Stimulated activated naive B cell treated with anti-CD40 and anti-IgM and Interleukin-4, amounts not matched to agents 10 μg/mL and 1 μg/mL and 100 μg/mL, for 72 hours (primary cell): ENCODE measurements around the gene PHKG1.
"Not testable (repeated sequence)": the region's sequence is repeated elsewhere in the genome, so short reads cannot be mapped to it uniquely, and the experiment has no call there.

Experiments
- ATAC-seq, 2 donors: fragments of 150-1000 bp; cut with Tn5 transposase; replicated peaks; 2 replicates each; pipeline ENCODE4 v1.10.0; 2021; ENCODE audit warnings: moderate library complexity in 1 of 2
- DNase-seq: peaks from one replicate; pipeline ENCODE4 v3.0.0; 2021
- H3K27ac Mint-ChIP-seq: one replicate; pipeline ENCODE4 v1.8.0; 2022; ENCODE audit warnings: mild to moderate bottlenecking, mixed read lengths
- H3K27me3 Mint-ChIP-seq, 2 donors: one replicate each; pipeline ENCODE4 v1.8.0; 2022; ENCODE audit warnings: mixed read lengths in 2 of 2
- H3K36me3 Mint-ChIP-seq, 2 donors: one replicate each; pipeline ENCODE4 v1.8.0; 2022; ENCODE audit warnings: mixed read lengths in 2 of 2, mild to moderate bottlenecking in 1 of 2
- H3K4me1 Mint-ChIP-seq, 2 donors: one replicate each; pipeline ENCODE4 v1.8.0; 2022; ENCODE audit warnings: mixed read lengths in 2 of 2, mild to moderate bottlenecking in 1 of 2
- H3K4me3 Mint-ChIP-seq, 2 donors: one replicate each; pipeline ENCODE4 v1.8.0; 2022; ENCODE audit warnings: mild to moderate bottlenecking in 2 of 2, mixed read lengths in 2 of 2, moderate library complexity in 1 of 2
- H3K9me3 Mint-ChIP-seq, 2 donors: one replicate each; pipeline ENCODE4 v1.8.0; 2022; ENCODE audit warnings: mixed read lengths in 2 of 2, mild to moderate bottlenecking in 1 of 2

PHKG1 gene

DNA sequence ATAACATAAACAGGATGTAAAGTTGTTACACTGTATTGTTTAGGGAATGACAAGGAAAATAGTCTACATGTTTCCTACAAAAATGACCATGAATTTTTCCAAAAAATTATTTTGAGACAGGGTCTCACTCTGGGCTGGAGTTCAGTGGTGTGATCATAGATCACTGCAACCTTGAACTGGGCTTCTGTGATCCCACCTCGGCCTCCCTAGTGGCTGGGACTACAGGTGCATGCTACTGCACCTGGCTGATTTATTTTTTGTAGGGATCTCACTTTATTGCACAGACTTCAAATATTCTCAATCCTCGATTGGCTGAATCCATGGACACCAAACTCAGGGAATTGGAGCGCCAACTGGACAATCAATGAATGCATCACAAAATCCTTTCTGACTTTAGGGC is 6.9 kb upstream of the PHKG1 start:
- DNase-seq (no peak), ATAC-seq (no peak)
- Mint-ChIP-seq H3K36me3 (peaks cover 17 to 35% of the 10 kb centered on the region in 2 donors), H3K27me3 (no peaks in the 10 kb centered on the region), H3K4me1 (peaks cover 6 to 8% of the 10 kb centered on the region in 2 donors), H3K4me3 (no peak overlapping the region), H3K9me3 (no peaks in the 10 kb centered on the region), H3K27ac (no peak overlapping the region)

DNA sequence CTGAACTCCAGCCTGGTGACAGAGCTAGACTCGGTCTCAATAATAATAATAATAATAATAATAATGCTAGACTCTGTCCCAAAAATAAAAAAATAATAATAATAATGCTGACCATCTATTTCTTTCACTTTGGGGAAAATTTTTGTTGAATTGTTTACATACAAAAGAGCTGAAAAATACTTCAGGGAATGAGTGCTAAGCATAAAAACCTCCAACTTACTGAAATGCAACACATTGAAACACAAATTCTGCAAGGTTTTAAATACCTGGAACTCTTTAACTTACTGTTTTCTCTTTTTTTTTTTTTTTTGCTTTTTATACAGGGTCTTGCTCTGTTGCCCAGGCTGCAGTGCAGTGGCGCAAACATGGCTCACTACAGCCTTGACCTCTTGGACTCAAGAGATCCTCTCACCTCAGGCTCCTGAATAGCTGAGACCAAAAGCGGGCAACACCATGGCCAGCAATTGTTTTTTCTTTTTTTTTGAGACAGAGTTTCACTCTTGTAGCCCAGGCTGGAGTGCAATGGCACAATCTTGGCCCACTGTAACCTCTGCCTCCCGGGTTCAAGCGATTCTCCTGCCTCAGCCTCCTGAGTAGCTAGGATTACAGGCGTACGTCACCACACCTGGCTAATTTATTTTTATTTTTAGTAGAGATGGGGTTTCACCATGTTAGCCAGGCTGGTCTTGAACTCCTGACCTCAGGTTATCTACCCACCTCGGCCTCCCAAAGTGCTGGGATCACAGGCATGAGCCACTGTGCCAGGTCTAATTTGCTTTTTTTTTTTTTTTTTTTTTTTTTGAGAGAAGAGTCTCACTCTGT is 5.6 kb upstream of the PHKG1 start:
- not testable (repeated sequence) for H3K27me3 Mint-ChIP-seq, H3K27ac Mint-ChIP-seq, H3K4me1 Mint-ChIP-seq, ATAC-seq, H3K4me3 Mint-ChIP-seq, DNase-seq, H3K9me3 Mint-ChIP-seq
- H3K36me3 Mint-ChIP-seq = peaks cover 15 to 32% of the 10 kb centered on the region in 2 donors

DNA sequence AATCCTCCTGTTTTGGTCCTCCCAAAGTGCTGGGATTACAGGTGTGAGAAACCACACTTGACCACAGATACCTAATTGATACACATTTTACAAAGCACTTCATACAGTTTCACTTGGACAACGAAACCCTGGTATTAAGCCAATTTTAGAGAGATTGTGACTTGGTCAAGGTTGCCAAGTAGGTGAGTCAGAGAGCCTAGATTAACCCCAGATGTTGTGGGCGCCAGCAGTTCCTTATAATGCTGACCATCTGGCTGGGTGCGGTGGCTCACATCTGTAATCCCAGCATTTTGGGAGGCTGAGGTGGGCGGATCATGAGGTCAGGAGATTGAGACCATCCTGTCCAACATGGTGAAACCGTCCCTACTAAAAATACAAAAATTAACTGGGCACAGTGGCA is 4.9 kb upstream of the PHKG1 start:
- ATAC-seq = no peak
- Mint-ChIP-seq H3K4me3 (no peak overlapping the region), H3K4me1 (peaks cover 4 to 8% of the 10 kb centered on the region in 2 donors), H3K27ac (no peak overlapping the region), H3K9me3 (no peaks in the 10 kb centered on the region), H3K36me3 (peaks cover 15 to 30% of the 10 kb centered on the region in 2 donors), H3K27me3 (no peaks in the 10 kb centered on the region)
- DNase-seq = no peak

DNA sequence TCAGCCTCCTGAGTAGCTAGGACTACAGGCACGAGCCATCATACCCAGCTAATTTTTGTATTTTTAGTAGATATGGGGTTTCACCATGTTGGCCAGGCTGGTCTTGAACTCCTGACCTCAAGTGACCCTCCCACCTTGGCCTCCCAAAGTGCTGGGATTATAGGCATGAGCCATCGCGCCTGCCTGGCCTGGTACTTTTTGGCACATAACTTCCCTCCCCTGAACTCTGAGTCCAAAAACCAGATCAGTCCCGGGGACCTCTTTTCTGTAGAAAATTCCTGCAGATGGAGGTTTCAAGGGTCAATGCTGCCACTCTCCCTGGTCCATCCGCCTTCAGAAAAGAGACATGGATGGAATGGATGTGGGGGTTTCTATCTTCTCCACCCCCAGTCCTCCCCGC is 364 bp downstream of the PHKG1 start:
- H3K27me3 Mint-ChIP-seq, H3K9me3 Mint-ChIP-seq, H3K27ac Mint-ChIP-seq, H3K4me3 Mint-ChIP-seq, H3K4me1 Mint-ChIP-seq, ATAC-seq, DNase-seq: not testable (repeated sequence)
- peaks cover 14 to 29% of the 10 kb centered on the region in 2 donors for H3K36me3 Mint-ChIP-seq

DNA sequence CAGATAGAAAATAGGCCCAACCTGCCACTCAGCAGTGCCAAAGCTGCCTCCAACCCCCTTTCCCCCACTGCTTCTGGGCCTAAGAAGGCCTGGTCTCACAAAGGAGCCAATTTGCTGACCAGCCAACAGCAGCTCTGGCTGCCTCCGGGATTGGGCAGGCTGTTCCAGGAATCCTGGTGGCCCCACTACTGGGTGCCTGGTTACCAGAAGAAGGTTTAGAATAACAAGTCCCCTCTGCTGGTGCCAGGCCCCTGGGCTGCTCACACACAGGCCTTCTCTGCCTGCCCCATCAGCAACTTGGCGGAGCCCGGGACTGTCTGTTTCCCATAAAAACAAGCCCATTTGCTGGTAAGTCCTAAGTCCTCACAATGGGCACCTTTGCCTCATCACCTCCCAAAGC is 1.2 kb downstream of the PHKG1 start:
- H3K36me3 Mint-ChIP-seq = peaks cover 14 to 29% of the 10 kb centered on the region in 2 donors
- no peak for ATAC-seq
- no peaks in the 10 kb centered on the region for H3K9me3 Mint-ChIP-seq
- peak overlapping the region; percentile 54 for H3K27ac Mint-ChIP-seq
- H3K4me3 Mint-ChIP-seq = no peak overlapping the region
- H3K4me1 Mint-ChIP-seq = peaks cover 0 to 5% of the 10 kb centered on the region in 2 donors
- H3K27me3 Mint-ChIP-seq = no peaks in the 10 kb centered on the region
- no peak for DNase-seq

DNA sequence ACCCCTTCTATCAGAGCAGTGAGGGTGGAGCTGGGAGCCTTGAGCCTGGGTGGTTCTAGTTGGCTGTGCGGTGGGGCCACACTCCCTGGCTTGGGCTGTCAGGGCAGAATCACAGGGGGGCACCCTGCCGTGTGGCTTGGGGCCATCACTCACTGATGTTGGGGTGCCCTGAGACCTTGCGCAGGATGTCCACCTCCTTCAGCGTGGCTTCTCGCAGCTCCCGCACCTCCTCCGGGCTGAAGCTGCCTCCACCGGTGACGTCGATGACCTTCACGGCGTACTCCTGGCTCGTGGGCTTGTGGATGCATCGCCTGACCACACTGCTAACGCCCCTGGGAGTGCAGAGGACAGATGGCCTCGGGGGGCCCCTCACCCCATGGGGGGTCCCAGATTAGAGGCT is 5.3 kb downstream of the PHKG1 start:
- Mint-ChIP-seq H3K27ac (no peak overlapping the region), H3K4me1 (peaks cover 0 to 3% of the 10 kb centered on the region in 2 donors), H3K36me3 (peaks cover 19 to 43% of the 10 kb centered on the region in 2 donors), H3K27me3 (no peaks in the 10 kb centered on the region), H3K9me3 (no peaks in the 10 kb centered on the region), H3K4me3 (no peak overlapping the region)
- ATAC-seq = no peak
- DNase-seq = no peak

DNA sequence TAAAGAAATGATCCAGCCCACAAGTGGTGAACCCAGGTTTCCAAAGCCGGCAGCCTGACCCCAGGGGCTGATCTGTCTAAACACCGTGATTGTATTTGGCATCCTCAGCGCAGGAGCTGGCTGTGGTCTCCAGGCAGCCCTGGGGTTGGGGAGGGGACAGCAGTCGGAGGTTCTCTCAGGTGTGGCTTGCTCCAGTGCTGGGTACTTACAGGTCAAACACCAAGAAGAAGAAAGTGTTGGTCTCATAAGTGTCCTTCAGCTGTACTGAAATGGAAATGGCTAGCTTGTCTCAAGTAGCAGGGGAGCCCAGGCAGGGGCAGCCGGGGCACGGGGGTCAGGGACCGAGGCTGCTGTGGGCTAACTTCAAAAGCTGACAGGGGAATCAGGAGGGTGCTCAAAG is 6.0 kb downstream of the PHKG1 start:
- H3K9me3 Mint-ChIP-seq = no peaks in the 10 kb centered on the region
- DNase-seq (no peak), ATAC-seq (no peak)
- peaks cover 0 to 3% of the 10 kb centered on the region in 2 donors for H3K4me1 Mint-ChIP-seq
- no peak overlapping the region for H3K4me3 Mint-ChIP-seq
- peaks cover 26 to 46% of the 10 kb centered on the region in 2 donors for H3K36me3 Mint-ChIP-seq
- no peak overlapping the region for H3K27ac Mint-ChIP-seq
- H3K27me3 Mint-ChIP-seq = no peaks in the 10 kb centered on the region

DNA sequence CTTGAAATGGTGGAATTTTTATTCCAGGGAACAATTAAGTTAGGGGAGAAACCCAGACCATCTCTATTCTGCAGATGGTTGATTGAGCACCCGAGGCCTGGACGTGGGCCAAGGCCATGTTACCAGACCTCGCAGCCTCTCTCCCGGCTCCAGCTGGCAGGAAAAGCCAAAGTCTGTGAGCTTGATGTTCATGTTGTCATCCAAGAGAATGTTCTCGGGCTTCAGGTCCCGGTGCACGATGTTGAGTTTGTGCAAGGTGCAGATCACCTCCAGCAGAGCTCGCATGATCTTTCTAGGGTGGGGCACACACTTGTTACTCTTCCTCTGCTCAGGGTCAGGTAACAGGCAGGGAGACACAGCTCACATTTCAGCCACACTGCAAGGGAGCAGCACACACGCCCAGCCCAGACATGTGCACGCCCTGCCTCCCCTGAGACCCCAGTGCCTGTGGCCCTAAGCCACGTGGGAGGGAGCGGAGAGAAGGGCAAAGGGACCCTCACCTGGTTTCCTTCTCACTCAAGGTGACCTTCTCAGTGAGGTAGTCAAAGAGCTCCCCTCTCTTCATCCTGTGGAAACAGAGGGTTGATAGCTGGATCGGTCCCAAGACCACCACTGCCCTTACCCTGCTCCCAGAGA is 9.5 kb downstream of the PHKG1 start:
- no peaks in the 10 kb centered on the region for H3K27me3 Mint-ChIP-seq
- H3K4me1 Mint-ChIP-seq = peaks cover 0 to 5% of the 10 kb centered on the region in 2 donors
- peak overlapping the region; percentile 33 for H3K27ac Mint-ChIP-seq
- ATAC-seq (peak; percentile 16 to 43), DNase-seq (no peak)
- no peak overlapping the region for H3K4me3 Mint-ChIP-seq
- peaks cover 43 to 54% of the 10 kb centered on the region in 2 donors for H3K36me3 Mint-ChIP-seq
- no peaks in the 10 kb centered on the region for H3K9me3 Mint-ChIP-seq

DNA sequence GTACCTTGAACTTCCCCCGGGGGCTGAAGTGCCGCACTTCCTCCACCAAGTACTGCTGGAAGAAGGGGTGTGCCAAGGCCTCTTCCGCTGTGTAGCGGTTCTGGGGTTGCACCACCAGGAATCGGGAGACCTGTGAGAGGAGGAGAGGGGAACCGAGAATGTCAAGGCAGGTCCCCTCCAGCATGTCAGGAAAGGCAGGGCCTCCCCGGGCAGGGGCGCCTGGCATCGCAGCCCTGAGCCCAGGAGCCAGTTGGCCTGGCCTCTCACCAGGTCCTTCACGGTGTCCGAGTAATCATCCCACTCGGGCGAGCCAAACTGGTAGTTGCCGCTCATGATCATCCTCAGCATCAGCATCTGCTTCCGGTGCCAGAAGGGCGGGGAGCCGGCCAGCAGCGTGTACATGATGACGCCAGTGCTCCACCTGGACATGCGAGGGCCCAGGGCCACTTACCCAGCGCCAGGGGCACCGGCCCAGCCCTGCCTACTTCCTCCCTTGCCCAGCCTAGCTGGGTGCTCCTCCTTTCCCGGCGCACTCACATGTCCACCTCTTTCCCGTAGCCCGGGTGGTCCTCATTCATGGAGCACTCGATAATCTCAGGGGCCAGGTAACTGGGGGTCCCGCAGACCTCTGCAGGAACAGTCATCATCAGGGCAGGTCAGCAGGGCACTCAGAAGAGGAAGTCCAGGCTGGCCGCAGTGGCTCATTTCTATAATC is 11.0 kb downstream of the PHKG1 start:
- DNase-seq (no peak), ATAC-seq (no peak)
- no peaks in the 10 kb centered on the region for H3K27me3 Mint-ChIP-seq
- H3K4me3 Mint-ChIP-seq = no peak overlapping the region
- H3K4me1 Mint-ChIP-seq = peaks cover 0 to 5% of the 10 kb centered on the region in 2 donors
- H3K36me3 Mint-ChIP-seq = peaks cover 43 to 52% of the 10 kb centered on the region in 2 donors
- H3K27ac Mint-ChIP-seq = peak overlapping the region; percentile 59
- no peaks in the 10 kb centered on the region for H3K9me3 Mint-ChIP-seq

DNA sequence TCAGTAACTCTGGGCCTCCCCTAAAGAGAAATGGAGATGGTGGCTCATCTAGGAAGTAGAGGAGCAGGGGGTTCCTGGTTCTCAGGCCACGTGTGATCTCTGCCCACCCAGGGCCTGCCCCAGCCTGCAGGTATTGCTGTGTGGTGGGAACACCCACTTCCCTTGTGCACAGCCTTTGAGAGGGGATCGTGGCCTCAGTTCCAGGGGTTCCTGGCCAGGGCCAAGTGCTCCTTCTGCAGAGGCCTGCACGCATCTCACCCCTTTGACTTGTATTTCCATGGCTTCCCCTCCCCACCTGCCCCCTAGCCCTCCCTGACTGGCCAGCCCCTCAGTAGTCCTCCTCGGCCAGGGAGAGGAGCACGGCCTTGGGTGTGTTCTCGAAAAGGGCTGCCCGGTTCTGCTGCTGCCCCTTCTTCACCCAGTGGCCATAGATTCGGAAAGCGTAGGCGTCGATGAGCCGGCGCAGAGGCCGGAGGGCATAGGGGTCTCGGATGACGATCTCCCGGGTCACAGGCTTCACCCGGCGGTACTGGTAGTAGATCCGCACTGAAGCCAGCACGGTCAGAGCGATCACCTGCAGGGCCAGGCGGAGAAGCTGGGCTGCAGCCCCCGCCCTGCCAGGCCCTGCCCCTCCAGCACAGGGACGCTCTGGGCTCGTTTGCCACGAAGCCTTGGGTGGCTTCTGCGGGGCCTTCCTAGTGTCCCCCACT is 11.9 kb downstream of the PHKG1 start:
- not testable (repeated sequence) for H3K27me3 Mint-ChIP-seq, H3K4me3 Mint-ChIP-seq, ATAC-seq, DNase-seq, H3K4me1 Mint-ChIP-seq, H3K9me3 Mint-ChIP-seq
- H3K36me3 Mint-ChIP-seq = peaks cover 44 to 51% of the 10 kb centered on the region in 2 donors
- peak overlapping the region; percentile 34 for H3K27ac Mint-ChIP-seq

DNA sequence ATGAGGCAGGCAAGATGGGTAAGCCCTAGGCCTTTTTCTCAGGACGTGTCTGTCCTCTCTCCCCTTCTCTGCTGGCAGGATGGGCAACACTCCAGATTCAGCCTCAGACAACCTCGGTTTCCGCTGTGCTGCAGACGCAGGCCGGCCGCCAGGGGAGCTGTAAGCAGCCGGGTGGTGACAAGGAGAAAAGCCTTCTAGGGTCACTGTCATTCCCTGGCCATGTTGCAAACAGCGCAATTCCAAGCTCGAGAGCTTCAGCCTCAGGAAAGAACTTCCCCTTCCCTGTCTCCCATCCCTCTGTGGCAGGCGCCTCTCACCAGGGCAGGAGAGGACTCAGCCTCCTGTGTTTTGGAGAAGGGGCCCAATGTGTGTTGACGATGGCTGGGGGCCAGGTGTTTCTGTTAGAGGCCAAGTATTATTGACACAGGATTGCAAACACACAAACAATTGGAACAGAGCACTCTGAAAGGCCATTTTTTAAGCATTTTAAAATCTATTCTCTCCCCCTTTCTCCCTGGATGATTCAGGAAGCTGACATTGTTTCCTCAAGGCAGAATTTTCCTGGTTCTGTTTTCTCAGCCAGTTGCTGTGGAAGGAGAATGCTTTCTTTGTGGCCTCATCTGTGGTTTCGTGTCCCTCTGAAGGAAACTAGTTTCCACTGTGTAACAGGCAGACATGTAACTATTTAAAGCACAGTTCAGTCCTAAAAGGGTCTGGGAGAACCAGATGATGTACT is 13.1 kb downstream of the PHKG1 start:
- Mint-ChIP-seq H3K9me3 (no peaks in the 10 kb centered on the region), H3K4me3 (no peak overlapping the region), H3K4me1 (peaks cover 0 to 5% of the 10 kb centered on the region in 2 donors), H3K36me3 (peaks cover 43 to 50% of the 10 kb centered on the region in 2 donors), H3K27me3 (no peaks in the 10 kb centered on the region), H3K27ac (peak overlapping the region; percentile 71)
- ATAC-seq = no peak
- no peak for DNase-seq

DNA sequence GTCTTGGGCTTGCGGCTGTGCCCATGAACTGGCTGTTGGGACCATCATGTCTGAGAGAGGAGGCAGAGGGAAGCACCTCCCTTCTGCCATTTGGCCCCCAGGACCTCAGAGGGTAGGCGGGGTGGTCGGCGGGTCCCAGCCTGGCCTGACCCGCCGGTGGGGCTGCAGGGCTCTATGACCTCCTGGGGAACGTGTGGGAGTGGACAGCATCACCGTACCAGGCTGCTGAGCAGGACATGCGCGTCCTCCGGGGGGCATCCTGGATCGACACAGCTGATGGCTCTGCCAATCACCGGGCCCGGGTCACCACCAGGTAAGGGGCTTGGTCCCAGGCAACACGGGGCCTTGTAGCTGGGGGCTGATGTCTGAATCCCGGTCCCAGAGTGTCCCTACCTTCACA is 14.6 kb downstream of the PHKG1 start:
- DNase-seq = no peak
- no peaks in the 10 kb centered on the region for H3K27me3 Mint-ChIP-seq
- H3K36me3 Mint-ChIP-seq = peaks cover 39 to 45% of the 10 kb centered on the region in 2 donors
- no peak for ATAC-seq
- H3K9me3 Mint-ChIP-seq = no peaks in the 10 kb centered on the region
- H3K27ac Mint-ChIP-seq = no peak overlapping the region
- no peak overlapping the region for H3K4me3 Mint-ChIP-seq
- H3K4me1 Mint-ChIP-seq = peaks cover 2 to 10% of the 10 kb centered on the region in 2 donors

DNA sequence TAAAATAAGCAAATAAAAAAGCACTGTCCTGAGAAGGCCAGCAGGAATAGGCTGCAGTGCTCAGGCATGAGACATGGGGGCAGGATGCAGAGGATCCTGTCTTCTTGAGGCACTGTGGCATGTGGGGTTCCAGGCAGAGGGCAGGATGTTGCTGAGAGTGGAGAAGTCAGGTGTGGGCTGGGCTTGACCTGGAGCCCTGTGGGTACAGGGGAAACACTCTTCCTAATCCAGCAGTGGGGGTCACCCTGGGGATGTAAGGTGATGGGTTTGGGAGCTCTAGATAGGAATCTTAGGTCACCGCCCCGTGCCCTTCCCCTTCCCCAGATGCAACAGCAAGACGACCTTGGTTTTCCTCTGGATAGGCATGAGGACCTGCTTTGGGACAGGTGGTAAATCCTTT is 15.1 kb downstream of the PHKG1 start:
- Mint-ChIP-seq H3K4me1 (peaks cover 2 to 10% of the 10 kb centered on the region in 2 donors), H3K27me3 (no peaks in the 10 kb centered on the region), H3K36me3 (peaks cover 43 to 48% of the 10 kb centered on the region in 2 donors), H3K9me3 (no peaks in the 10 kb centered on the region), H3K27ac (no peak overlapping the region), H3K4me3 (no peak overlapping the region)
- DNase-seq (no peak), ATAC-seq (no peak)
